NCI-H526 treated with DMSO at 0.1 percent for 48 hours (cell line): ENCODE results near the gene ACRV1.

Experiments used
- DNase-seq: peaks from one replicate; lab custom pipeline; 2025; lab: John Stamatoyannopoulos, UW

The ACRV1 gene

DNA sequence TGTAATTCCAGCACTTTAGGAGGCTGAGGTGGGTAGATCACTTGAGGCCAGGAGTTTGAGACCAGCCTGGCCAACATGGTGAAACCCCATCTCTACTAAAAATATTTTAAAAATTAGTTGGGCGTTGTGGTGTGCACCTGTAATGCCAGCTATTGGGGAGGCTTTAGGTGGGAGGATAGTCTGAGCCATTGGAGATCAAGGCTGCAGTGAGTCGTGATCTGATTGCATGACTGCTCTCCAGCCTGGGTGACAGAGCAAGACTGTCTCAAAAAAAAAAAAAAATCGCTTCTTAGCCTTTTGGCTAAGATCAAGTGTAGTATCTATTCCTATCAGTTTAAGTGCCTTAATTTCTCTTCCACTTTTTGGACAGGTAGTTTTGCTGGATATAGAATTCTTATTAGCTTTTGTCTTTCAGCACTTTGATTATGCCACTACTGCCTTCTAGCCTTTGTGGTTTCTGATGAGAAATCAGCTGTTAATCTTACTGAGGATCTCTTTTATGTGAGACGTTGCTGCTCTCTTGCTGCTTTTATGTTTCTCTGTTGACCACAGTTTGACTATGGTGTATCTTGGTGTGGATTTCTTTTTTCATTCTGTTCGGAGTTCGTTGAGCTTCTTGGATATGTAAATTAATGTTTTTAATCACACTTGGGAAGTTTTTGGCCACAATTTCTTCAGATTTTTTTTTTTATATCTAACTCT is 31.0 kb downstream of the ACRV1 start:
- no peak for DNase-seq

DNA sequence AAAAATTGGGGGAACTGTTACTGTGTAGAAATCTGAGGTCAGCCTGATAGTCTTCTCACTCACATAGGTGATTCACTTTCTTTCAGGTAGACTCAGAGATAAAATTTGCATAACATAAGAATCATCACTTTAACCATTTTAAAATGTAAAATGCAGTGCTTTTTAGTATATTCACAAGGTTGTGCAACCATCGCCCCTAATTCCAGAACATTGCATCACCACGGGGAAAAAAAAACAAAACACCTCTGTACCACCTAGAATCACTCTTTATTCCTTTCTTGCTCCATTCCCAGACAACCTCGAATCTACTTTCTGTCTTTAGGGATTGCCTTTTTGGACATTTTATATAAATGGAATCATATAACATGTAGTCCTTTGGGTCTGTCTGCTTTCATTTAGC is 34.8 kb downstream of the ACRV1 start:
- no peak for DNase-seq

DNA sequence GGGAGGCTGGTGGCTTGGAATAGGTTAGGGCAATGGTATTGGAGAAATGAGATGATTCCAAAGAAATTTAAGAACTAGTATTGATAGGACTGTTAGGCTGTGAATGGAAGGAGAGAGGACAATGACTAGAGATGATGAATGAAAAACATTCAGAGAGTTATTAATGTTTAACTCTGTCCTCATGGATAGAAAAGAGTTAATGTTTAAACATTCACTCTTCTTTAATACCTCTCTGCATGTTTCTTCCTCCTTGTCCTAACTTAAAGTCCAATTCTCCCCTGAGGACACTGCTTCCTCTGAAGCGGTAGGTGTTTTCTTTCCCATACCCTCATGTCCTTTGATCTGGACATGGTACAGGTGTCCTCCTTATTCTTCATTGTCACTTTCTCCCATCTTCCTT is 42.3 kb downstream of the ACRV1 start:
- DNase-seq: no peak

DNA sequence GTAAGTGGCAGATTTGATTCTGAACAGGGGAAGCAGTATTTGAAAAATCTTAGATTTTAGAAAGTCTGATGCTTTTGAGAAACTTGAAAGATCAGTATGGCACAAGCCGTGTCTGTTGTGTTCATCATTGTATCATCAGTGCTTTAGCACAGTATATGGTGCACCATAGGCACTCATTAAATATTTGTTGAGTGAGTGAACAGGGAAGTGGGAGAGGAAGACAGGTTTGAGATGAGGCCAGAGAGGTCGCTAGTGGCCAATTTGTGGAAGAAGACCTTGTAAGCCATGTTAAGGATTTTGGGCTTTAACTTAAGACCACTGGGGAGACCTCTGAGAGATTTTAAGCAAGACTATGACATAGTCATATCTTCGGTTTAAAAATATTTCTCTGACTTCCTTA is 42.8 kb downstream of the ACRV1 start:
- DNase-seq: no peak

DNA sequence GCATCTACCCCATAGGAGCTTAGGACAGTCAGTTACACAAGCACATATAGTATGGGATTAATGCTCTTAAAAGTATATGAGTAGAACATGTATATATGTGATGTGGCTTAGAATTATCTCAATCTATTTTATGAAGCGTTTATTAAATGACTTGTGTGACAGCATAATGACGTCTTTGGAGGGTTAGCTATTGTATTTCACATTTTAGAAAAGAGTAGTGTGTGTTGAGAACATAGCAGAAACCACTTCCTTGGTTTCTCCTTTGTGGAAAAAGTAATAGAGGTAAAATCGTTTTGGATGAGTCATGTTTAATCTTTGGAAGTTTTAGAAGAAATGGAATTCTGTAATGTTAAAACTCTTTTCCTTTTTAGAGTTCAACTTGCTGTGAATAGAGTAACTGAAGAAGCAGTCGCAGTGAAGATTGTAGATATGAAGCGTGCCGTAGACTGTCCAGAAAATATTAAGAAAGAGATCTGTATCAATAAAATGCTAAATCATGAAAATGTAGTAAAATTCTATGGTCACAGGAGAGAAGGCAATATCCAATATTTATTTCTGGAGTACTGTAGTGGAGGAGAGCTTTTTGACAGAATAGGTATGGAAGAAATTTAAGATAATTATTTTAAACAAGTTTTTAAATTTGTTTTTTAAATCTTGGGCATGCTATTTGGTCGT is 53.3 kb downstream of the ACRV1 start:
- DNase-seq: no peak

DNA sequence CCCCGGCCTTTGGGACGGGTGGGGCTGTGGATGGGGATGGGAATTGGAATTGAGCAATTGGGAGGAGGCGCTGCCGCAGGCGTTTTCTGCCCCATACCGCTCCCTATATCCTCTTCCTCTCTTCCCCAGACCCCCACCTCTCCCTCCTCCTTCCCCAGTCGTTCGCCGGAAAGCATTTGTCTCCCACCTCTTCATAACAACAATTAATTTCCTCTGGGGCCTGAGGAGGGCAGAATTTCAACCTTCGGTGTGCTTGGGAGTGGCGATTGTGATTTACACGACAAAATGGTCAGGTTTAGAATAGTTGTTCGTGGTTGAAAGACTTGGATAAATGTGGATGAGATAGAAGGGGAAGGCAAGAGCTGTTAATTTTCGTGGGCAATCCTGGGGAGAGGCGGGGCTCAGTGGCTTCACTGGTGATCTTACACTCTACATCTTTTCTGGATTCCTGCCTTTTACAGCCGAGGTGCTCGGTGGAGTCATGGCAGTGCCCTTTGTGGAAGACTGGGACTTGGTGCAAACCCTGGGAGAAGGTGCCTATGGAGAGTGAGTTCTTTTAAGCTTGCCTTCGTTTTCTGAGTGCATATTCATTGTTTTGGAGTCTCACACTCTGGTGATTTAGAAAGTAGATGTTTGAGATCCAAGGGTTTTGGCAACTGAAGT is 54.2 kb downstream of the ACRV1 start:
- DNase-seq: peak; percentile 90

DNA sequence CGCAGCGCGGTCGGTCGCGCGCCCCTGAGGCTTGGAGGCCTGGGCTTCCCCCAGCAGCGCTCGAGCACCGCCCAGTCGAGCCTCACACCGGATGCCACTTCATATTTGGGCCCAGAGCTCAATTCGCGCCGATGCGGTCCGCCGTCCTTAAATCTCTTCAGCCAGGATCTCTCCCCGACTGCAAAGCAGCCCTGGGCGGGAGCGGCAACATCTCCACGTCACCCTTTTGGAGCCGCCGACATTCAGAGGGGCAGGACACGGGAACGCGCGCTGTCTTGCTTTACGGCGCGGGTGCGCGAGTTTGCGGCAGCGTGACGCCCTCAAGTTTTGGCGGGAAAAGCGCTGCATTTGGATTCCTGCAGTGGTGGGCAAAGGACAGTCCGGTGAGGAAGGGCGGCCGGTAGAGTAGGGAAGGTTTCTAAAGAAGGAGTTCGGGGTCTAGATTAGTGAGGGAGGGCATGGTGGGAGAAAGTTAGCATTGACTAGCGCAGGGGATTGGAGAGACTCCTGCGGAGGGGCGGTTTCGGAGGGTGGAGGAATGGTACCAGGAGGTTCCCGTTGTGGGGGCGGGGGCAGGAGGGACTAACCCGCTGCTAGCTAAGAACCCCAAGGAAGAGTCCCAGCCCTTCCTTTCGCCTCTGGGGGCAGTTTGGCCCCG is 54.9 kb downstream of the ACRV1 start:
- peak; percentile 97 for DNase-seq

DNA sequence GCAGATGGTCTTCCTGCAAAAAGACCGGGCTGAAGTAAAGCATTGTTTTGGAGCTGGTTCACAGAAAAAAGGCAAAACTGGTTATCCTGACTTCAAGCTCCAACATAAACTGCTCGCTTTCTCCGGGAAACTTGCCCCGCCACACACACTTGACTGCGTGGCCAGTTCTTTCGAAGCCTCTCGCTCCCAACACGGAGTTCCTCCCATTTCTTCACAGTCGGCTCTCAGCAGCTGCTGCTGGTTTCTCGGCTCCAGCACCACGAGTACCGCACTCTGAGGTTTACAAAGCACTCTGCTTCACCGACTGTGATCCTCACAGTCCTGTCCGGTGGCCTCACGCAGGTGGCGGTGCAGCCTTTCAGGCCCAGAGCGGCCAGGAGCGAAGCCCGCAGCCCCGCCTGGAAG is 55.4 kb downstream of the ACRV1 start:
- DNase-seq: no peak

DNA sequence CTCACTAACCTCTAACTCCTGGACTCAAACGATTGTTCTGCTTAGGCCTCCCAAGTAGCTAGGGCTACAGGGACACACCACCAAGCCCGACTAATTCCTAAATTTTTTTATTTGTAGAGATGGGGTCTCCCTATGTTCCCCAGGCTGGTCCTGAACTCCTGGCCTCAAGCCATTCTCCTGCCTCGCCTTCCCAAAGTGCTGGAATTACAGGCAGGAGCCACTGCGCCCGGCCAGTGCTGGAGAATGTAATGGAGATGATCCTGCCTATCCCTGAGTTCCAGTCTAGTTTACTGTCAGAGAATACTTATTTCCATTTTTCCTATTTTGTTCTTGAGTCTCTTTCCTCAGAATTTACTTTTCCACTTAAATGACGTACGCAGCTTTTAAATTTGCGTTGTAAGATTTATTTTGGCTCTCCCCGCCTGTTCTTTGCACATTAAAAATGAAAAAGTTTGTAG is 55.9 kb downstream of the ACRV1 start, which contains the start of gene CHEK1:
TSS of gene CHEK1 (plus strand) at position 408 of the 458 bp plus-strand sequence. CDS start 1,606 bp downstream, outside the sequence.
- no peak for DNase-seq

DNA sequence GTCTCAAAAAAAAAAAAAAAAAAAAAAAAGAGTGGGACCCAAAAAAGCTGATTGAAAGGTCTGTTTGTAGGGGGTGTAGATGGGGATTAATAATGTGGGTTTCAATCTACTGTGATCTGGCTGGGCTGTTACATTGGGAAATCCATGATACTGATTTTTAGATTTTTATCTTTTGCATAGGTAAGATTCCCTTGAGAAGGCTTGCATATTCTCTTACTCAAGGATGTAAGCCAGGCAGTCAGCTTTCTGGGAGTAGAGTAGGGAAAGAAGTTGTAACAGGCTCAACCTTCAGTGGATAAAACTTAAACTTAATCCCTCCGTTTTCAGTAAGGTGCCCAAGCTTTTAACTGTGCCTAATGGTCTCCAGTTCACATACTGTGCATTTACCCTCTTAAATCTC is 57.6 kb downstream of the ACRV1 start:
- DNase-seq: no peak

DNA sequence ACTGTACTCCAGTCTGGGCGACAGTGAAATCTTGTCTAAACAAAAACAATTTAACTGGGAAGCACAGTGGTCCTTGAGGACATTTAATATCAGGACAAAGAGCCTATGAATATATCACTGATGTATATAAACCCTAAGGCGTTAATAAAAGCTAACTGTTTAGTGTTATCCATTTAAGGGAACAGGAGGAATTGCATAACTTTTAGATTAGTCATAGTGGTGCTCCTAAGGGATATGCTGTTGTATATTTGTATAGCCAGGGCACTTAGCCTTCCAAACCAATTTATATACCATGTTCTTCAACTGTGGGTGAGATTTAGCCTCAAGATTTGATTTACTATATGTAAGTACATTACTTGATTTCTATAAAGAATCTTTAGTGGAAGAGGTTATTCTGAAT is 58.7 kb downstream of the ACRV1 start:
- no peak for DNase-seq
